GM19238 (cell line): ENCODE data around the gene MLST8.
"Not testable (repeated sequence)": the region's sequence is repeated elsewhere in the genome, so short reads cannot be mapped to it uniquely, and the experiment has no call there.

Experiments
- DNase-seq: peaks from one replicate; pipeline ENCODE4 v3.0.0; 2011; ENCODE audit warnings: low spot score; ENCODE audit not compliant: insufficient read length

MLST8 gene

DNA sequence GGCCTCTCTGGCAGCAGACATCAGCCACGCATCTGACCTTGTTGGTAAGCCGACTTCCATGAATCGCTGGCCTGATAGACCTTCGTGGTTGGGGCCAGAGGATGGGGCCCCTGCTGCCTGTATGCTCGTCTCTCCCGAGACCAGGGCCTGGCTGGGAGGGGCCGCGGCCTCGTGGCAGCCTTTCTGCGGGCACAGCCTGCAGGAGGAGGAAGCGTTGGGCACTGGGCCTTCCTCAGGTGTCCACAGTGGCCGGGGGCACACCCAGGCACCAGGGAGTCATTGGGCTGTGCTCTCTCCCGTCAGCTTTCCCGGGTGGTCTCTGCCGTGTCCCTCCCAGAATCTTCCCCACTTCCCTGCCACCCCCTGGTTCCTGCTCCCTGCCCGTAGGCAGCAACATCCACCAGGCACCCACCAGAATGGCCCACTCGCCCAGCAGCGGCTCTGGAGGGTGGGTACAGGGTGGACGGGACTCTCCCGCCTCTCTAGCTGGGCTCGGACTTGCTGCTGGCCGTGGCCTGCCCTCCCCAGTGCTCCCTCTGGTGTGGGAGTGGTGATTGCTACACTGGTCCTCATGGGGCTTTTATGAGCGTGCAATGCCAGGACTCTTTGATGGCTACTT, 24.5 kb downstream of the MLST8 start:
- no peak for DNase-seq

DNA sequence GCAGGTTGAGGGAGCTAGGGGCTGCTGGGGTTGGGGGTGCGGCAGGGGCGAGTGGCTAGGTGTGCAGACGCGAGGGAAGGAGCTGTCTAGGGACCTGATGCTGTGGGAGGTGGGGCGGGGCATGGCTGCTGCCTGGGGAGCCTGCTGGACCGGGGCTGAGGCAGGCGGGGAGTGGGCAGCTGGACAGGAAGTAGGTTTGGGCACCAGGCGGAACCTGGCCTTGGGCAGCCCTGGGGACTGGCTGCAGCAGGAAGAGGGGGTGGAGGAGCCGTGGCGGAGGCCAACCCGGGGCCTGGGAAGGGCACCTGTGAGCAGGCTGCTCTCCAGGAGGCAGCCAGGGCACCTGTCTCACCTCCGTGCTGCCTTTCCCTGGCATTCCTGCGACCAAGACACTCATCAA, 25.1 kb downstream of the MLST8 start:
- DNase-seq = no peak

DNA sequence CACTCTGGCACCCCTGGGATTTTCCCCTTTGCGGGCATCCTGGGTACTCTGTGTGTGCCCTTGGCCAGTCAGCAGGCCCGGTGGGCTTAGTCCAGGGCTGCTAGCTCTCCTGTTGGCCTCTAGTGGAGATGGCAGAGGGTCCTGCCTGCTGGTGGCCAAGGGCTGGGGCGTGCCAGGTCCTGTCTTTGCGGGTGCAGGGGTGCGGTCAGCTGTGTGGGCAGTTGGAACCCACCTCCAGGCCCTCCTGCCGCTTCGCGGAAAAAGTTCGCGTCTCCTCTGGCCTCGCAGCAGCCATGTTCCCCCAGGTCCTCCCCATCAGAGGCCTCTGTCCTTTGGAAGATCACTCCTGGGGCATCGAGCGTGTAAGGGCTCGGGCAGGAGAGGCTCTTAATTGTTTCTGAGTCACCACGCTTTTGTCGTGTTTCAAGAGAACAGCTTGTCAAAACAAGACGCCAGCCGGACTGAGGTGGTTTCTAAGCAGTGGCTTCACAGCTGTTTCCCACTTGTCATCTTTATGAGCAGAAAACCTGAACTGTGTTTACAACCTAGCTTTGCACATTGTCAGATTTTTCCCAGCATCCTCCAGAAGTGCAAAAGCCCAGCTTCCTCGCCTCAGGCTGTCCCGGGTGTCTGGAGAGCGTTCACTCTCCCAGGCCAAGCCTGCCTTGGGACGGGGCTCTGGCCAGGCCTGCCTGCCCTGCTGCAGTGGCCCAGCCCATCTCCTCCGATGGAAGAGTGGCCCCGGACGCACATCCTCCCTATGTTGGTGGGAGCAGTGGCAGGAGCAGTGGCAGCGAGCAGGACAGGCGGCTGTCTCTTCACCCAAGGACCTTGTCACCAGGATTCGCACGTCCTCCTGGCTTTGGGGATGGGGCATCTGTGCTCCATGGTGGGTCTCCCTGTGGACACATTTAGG, 26.0 kb downstream of the MLST8 start:
- DNase-seq = no peak

GRCh38 chr16:2232094-2232990, 27.1 kb downstream of the MLST8 start:
- DNase-seq = no peak

DNA sequence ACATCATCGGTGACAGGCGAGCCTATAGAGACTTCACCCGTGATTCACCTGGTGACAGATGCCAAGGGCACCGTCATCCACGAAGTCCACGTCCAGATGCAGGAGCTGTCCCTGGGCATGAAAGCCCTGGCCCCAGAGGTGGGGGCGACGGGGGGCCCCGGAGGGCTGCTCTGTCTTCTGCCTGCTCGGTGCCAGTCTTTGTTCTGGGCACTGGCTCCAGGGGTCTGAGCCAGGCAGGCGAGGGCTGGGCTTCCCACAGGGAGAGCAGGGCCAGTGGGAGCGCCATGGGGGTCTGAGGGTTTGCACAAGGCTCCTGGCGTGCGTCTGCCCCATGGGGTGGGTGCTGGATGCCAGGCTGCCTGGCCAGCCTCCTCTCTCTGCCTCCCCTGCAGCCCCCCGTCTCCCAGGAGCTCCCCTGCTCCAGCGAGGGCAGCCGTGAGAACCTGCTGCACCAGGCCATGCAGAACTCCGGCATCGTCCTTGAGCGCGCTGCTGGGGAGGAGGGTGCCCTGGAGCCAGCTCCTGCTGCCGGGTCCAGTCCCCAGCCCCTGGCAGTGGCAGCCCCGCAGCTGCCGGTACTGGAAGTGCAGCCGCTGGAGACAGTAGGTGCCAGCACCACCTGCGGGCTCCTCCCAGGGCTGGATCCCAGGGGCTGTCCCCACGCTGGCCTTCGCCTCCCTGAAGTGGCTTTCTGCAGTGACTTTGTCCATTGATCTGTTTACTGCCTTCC, 28.0 kb downstream of the MLST8 start:
- no peak for DNase-seq

GRCh38 chr16:2233872-2234812, 28.9 kb downstream of the MLST8 start:
- DNase-seq = no peak

DNA sequence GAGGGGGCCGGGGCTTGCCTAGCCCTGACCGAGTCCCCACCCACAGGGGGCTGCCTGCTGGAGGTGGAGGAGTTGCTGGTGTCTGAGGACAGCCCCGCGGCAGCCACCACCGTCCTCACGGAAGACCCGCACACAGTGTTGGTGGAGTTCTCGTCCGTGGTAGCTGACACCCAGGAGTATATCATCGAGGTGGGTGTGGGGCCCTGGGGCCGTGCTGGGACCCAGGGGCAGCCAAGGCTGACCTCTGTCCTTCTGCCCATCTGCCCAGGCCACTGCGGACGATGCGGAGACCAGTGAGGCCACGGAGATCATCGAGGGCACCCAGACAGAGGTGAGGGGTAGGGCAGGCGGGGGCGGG, 29.5 kb downstream of the MLST8 start:
- no peak for DNase-seq

- no peak for DNase-seq
Observed at GRCh38 chr16:2235234-2235651, 30.0 kb downstream of the MLST8 start.

DNA sequence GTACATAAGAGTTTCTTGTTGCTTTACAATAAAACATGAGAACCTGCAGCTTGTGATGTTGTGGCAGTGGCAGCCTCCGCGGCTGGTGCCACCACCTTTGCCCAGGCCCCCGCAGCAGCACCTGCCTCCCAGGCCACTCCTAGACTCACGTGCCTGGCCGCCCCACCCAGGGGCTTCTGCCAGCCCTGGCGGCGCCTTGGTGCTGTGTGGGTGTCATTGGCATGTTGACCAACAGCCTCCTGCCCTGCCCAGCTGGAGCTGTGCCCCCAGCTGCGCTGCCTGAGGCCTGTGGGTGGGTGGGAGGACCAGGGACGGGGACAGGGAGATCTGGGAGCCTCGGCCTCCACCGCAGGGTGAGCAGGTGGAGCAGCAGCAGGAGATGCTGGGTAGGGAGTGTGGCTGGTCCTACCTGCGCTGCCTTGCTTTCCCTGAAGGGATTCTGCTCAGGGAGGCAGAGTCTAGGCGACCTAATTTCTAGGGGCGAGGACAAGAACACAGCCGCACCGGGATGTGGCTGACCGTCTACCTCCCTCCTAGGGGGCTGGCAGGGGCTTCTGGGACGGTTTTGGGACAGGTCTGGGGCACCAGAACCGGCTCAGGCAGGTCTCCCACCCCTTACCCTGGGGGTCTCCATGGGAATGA, 30.6 kb downstream of the MLST8 start:
- DNase-seq = no peak

DNA sequence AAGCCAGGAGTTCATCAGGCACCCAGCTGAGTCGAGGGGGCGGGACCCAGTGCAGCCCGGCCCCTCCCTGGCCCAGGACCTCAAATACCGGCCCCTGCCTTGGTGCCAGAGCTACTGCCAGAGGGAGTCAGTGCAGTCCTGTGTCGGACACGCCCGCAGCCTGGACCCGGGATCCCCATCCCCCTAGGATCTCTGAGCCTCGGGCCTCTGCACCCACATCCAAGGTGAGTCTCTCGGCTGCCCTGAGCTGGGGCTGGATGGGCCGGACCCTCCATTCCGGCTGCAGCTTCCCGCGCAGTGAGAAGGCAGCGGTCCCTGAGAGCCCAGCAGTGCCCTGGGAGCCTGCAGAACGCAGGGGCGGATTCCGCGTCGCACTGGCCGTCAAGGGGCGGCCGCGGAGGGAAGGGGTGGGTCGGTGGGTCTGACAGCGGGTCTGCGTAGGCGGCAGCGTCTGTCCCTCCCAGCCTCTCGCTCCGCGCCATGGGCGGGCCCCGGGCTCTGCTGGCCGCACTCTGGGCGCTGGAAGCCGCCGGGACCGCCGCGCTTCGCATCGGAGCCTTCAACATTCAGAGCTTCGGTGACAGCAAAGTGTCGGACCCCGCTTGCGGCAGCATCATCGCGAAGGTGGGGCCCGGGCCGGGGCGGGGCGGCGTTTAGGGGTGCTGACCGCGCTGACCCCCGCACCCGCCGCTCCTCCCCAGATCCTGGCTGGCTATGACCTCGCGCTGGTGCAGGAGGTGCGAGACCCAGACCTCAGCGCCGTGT, 31.3 kb downstream of the MLST8 start, which contains the start of gene DNASE1L2:
TSS of gene DNASE1L2 (plus strand) at position 108 of the 765 bp plus-strand sequence. CDS start at position 481, 373 bp downstream.
- DNase-seq = no peak

DNA sequence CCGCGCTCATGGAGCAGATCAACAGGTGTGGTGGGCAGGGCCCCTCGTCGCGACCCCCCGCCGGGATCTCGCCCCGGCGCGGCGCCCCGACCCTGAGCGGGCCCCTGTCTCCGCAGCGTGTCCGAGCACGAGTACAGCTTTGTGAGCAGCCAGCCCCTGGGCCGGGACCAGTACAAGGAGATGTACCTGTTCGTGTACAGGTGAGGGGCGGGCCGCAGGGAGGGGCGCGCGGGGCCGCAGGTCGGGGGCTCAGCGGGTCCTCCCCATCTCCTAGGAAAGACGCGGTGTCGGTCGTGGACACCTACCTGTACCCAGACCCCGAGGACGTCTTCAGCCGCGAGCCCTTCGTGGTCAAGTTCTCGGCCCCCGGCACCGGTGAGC, 31.8 kb downstream of the MLST8 start:
- no peak for DNase-seq

GRCh38 chr16:2237493-2238149, 32.4 kb downstream of the MLST8 start:
- no peak for DNase-seq

DNA sequence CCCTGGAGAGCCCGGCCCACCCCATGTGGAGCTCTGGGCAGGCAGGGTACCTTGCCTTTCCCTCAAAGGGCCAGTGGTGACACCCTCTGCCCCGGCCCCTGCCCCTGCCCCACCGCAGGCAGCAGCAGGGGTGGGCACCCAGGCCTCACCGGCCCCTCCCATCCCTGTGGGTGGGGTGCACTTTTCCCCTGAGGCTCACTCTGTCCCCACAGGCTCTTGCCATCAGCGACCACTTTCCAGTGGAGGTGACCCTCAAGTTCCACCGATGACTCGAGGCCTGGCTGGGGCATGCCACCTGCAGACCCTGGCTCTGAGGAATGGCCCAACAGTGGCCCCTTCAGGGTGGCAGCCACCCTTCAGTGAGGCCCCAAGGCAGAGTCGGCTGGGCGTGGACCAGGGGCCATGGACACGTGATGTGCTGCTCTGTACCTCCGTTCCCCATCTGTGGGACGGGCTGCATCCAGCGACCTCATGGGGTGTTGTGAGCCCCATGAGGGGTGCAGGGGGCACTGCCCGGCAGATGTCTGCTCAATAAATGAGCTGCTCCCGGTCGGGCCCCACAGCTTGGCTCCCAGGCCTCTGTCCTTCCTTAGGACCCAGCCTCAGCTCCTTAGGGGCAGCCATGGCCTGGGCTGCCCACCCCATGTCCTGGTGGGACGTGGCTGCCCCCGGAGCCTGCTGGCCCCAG, 33.0 kb downstream of the MLST8 start:
- DNase-seq = no peak

DNA sequence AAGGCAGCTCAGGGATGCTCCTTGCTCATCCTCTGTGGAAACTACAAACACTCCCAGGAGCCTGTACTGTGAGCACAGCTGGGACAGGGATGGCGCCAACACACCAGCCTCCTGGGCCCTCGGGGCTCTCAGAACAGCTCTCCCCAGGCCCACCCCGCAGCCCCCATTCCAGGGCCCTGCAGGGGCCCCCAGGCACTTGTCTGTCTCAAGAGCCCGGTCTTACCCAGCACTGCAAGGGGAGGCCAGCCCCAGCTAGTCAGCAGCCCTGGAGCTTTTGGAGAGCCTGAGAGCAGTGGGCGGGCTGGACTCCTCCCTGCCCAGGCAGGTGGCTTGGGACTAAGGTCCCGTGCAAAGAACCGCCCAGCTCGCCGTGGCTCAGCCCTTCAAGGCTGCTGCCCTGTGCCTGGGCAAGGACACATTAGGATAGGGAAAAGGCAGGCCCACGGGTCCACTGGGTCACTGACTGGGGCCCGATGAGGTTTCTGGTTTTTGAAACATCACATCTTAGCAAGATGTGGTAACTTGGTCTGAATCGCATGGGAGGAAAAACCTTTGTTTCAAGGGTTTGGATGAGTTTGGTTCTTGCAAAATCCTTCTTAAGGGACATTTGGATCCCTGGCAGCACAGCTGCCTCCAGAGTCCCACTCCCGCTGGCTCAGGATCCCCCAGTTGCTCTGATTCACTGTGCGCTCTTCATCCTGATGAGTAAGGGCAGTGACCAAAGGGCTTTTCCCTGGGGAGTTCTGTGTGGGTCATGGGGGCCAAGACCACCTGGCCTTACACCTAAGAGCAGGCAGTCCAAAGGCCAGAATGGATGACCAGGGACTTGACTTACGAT, 33.8 kb downstream of the MLST8 start:
- no peak for DNase-seq

DNA sequence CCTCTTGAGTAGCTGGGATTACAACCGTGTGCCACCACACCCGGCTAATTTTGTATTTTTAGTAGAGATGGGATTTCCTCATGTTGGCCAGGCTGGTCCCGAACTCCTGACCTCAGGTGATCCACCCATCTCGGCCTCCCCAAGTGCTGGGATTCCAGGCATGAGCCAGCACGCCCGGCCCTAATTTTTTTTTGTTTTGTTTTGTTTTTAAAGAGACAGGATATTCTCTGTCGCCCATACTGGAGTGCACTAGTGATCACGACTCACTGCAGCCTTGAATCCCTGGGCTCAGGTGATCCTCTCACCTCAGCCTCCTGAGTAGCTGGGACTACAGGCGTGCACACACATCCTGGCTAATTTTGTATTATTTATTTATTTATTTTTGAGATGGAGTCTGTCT, 35.1 kb downstream of the MLST8 start:
- not testable (repeated sequence) for DNase-seq

- no peak for DNase-seq
Observed at GRCh38 chr16:2242598-2242997, 37.3 kb downstream of the MLST8 start.

- DNase-seq = no peak
Observed at GRCh38 chr16:2243031-2243528, 37.8 kb downstream of the MLST8 start.
